Effector CD8-positive, alpha-beta T cell (primary cell): Measurements from ENCODE around the gene INSIG2.
"Not testable (repeated sequence)": the region's sequence is repeated elsewhere in the genome, so short reads cannot be mapped to it uniquely, and the experiment has no call there.

Experiments
- DNase-seq: peaks from one replicate; lab custom pipeline; 2025; lab: John Stamatoyannopoulos, UW

The INSIG2 gene

GRCh38 chr2:118059919-118060478 is 28.3 kb upstream of the INSIG2 start:
- no peak for DNase-seq

GRCh38 chr2:118061135-118061955 is 26.9 kb upstream of the INSIG2 start:
- DNase-seq: no peak

GRCh38 chr2:118062048-118062447 is 26.2 kb upstream of the INSIG2 start:
- DNase-seq: no peak

- no peak for DNase-seq
These were observed 25.6 kb upstream of the INSIG2 start for GRCh38 chr2:118062669-118063068.

GRCh38 chr2:118065015-118065706 is 23.1 kb upstream of the INSIG2 start:
- no peak for DNase-seq

GRCh38 chr2:118065921-118066511 is 22.3 kb upstream of the INSIG2 start:
- DNase-seq: no peak

GRCh38 chr2:118077636-118078247 is 10.5 kb upstream of the INSIG2 start:
- DNase-seq: no peak

- no peak for DNase-seq
These were observed 9.5 kb upstream of the INSIG2 start for GRCh38 chr2:118078734-118079133.

GRCh38 chr2:118084491-118085089 is 3.7 kb upstream of the INSIG2 start:
- no peak for DNase-seq

- DNase-seq: no peak
These were observed 2.9 kb upstream of the INSIG2 start for GRCh38 chr2:118085173-118086023.

- DNase-seq: no peak
These were observed 2.1 kb upstream of the INSIG2 start for GRCh38 chr2:118086024-118086633.

GRCh38 chr2:118089139-118089800 is 999 bp downstream of the INSIG2 start:
- no peak for DNase-seq

- no peak for DNase-seq
These were observed 2.3 kb downstream of the INSIG2 start for GRCh38 chr2:118090387-118091139.

- no peak for DNase-seq
These were observed 2.8 kb downstream of the INSIG2 start for GRCh38 chr2:118091140-118091478.

- no peak for DNase-seq
These were observed 3.4 kb downstream of the INSIG2 start for GRCh38 chr2:118091631-118092030.

- not testable (repeated sequence) for DNase-seq
These were observed 5.8 kb downstream of the INSIG2 start for GRCh38 chr2:118094102-118094501.

GRCh38 chr2:118094503-118094902 is 6.2 kb downstream of the INSIG2 start:
- no peak for DNase-seq

GRCh38 chr2:118095610-118096009 is 7.3 kb downstream of the INSIG2 start:
- no peak for DNase-seq

GRCh38 chr2:118097657-118098056 is 9.4 kb downstream of the INSIG2 start:
- no peak for DNase-seq
